Lung (tissue), 12 donors: ENCODE data around the gene SLC10A7. TPM values are rescaled to one million over a fixed set of nuclear protein-coding genes. Genes with fewer than 3 reads are reported as not detected.
A peak's percentile ranks its signal among the peaks of the same experiment; 100 is the strongest.

ENCODE experiments used
- ATAC-seq: fragments of 200-7000 bp; cut with Tn5 transposase; one replicate; pipeline ENCODE4 v1.9.1; 2020; ENCODE audit warnings: moderate number of reproducible peaks; ENCODE audit not compliant: insufficient read depth, low FRiP score
- DNase-seq, 3 donors: peaks; one replicate each; pipeline ENCODE4 v3.0.0-alpha.2; 2013 to 2017
- H3K27ac ChIP-seq, 2 donors: one replicate each; pipeline ENCODE4 v1.5.1; 2013; ENCODE audit warnings: mild to moderate bottlenecking in 2 of 2, moderate library complexity in 2 of 2, control low read depth in 1 of 2, inconsistent platforms in 1 of 2, low read depth in 1 of 2, low read length in 1 of 2
- H3K27me3 ChIP-seq, 3 donors: one replicate each; pipeline ENCODE4 v1.5.1; 2013; ENCODE audit warnings: low read length in 2 of 3; ENCODE audit not compliant: control insufficient read depth in 3 of 3, insufficient read depth in 3 of 3
- H3K36me3 ChIP-seq, 4 donors: one replicate each; pipeline ENCODE4 v1.5.1; 2013; ENCODE audit warnings: low read length in 4 of 4, mild to moderate bottlenecking in 1 of 4, moderate library complexity in 1 of 4; ENCODE audit not compliant: control insufficient read depth in 4 of 4, insufficient read depth in 4 of 4
- H3K4me1 ChIP-seq, 5 donors: one replicate each; pipeline ENCODE4 v1.5.1; 2013; ENCODE audit warnings: low read length in 5 of 5, mild to moderate bottlenecking in 2 of 5, moderate library complexity in 1 of 5; ENCODE audit not compliant: control insufficient read depth in 5 of 5, insufficient read depth in 5 of 5
- H3K4me3 ChIP-seq: one replicate; pipeline ENCODE4 v1.5.1; 2013; ENCODE audit warnings: mild to moderate bottlenecking, control low read depth, moderate library complexity
- H3K9ac ChIP-seq, 2 donors: one replicate each; pipeline ENCODE4 v1.5.1; 2013; ENCODE audit warnings: low read length in 2 of 2, control low read depth in 1 of 2; ENCODE audit not compliant: insufficient read depth in 1 of 2
- H3K9me3 ChIP-seq, 4 donors: one replicate each; pipeline ENCODE4 v1.5.1; 2013; ENCODE audit warnings: low read length in 3 of 4, mild to moderate bottlenecking in 1 of 4, moderate library complexity in 1 of 4; ENCODE audit not compliant: control insufficient read depth in 4 of 4, insufficient read depth in 3 of 4
- whole genome bisulfite sequencing, 2 donors: extraction: QIAGEN DNeasy Blood & Tissue Kit; methylation state at CpG; one replicate each; pipeline ENCODE4 v1.1.7; 2013; 5-methylcytosine and 5-hydroxymethylcytosine counted together
- polyA plus RNA-seq, 2 donors: library from polyadenylated mRNA; stranded (reverse); fragments of 200-250 nt; gene quantifications; one replicate each; pipeline ENCODE4 v1.2.1, GENCODE V29; 2013
- total RNA-seq, 2 donors: library from RNA; depleted of rRNA in 1 of 2; stranded (reverse); fragments of >200 nt in 1 of 2; gene quantifications; one replicate each; pipeline ENCODE4 v1.2.1, GENCODE V29; 2014 to 2021
- TF ChIP-seq, protein P1 (sequence below): IDR thresholded peaks from 2 replicates; pipeline ENCODE4 v1.5.1; 2012; ENCODE audit warnings: mild to moderate bottlenecking; ENCODE audit errors: control extremely low read depth, extremely low read depth
- donor health status: control.
- donor health status: control.
- donor health status: Bipolar disorder and iron deficiency.
- donor health status: healthy.
- donor health status: DM: yes; HTN: yes; CAD: no.

Gene SLC10A7
- total and polyA plus RNA-seq, 4 donors, result 3.2 to 33.4 (median 13.3) TPM

DNA sequence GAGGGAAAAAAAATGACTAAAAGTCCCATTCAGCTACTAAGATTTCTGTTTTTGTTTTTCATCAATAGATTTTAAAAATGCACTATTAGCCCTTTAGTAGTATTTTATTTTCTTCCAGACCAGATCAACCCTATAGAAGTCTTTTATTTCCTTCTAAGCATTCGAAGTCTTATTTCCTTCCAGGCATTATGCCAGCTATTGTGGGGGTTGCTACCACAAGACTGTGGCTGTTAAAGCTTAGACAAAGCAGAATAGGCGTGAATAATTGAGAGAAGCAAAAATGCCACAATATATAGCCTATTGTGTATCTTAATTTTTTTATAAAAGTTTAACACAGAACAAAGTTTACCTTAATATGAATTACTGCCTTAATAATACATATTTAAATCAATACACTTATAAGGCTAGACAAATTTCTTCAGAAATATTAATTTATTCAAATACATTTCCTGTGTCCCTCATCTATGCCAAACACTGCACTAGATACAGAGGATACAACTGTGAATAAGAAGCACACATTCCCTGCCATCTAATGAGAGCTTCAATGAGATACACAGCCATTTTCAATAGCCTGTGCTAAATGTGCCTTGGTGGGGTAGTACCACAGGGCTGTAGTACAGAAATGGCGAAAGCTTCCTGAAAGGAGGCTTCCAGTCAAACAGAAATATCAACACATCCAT is 33.1 kb downstream of the SLC10A7 start:
- ATAC-seq (no peak), DNase-seq (peak in 2 of 3 donors; percentile 53 to 79)
- Histone ChIP-seq H3K4me3 (no peak overlapping the region), H3K9me3 (peaks cover 0 to 4% (median 3%) of the 10 kb centered on the region in 4 donors), H3K9ac (no peak overlapping the region), H3K27ac (no peak overlapping the region), H3K36me3 (peaks cover 1 to 7% (median 3%) of the 10 kb centered on the region in 4 donors), H3K27me3 (no peaks in the 10 kb centered on the region), H3K4me1 (peaks cover 0 to 6% (median 0%) of the 10 kb centered on the region in 5 donors)
- TF ChIP-seq, protein P1, sequence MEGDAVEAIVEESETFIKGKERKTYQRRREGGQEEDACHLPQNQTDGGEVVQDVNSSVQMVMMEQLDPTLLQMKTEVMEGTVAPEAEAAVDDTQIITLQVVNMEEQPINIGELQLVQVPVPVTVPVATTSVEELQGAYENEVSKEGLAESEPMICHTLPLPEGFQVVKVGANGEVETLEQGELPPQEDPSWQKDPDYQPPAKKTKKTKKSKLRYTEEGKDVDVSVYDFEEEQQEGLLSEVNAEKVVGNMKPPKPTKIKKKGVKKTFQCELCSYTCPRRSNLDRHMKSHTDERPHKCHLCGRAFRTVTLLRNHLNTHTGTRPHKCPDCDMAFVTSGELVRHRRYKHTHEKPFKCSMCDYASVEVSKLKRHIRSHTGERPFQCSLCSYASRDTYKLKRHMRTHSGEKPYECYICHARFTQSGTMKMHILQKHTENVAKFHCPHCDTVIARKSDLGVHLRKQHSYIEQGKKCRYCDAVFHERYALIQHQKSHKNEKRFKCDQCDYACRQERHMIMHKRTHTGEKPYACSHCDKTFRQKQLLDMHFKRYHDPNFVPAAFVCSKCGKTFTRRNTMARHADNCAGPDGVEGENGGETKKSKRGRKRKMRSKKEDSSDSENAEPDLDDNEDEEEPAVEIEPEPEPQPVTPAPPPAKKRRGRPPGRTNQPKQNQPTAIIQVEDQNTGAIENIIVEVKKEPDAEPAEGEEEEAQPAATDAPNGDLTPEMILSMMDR, result no peak
- 48 to 61% methylated on average over 3 of the region's 3 CpGs for WGBS, 2 donors

DNA sequence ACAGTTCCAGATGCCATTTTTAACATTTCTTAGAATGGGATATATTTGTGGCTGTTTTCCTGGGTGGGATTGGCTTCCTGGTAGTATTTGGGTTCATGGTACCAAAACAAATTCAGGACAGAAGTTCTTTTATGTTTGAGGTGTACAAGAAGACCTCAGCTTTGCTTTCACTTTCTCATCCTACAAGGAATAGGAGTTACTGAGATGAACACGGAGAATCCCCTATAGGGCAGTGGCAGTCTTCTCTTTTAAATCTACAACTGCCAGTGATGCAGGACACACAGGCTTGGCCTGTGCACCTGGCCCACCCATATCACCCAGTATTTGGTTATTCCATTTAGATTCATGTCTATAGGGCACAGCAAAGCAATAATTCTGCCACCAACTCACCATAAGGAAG is 35.2 kb downstream of the SLC10A7 start:
- ATAC-seq (no peak), DNase-seq (no peak)
- Histone ChIP-seq H3K4me1 (peaks cover 0 to 6% (median 0%) of the 10 kb centered on the region in 5 donors), H3K4me3 (no peak overlapping the region), H3K36me3 (peaks cover 1 to 7% (median 6%) of the 10 kb centered on the region in 4 donors), H3K27me3 (no peaks in the 10 kb centered on the region), H3K9ac (no peak overlapping the region), H3K9me3 (peaks cover 0 to 8% (median 6%) of the 10 kb centered on the region in 4 donors), H3K27ac (no peak overlapping the region)
- WGBS, 2 donors, result 91 to 96% methylated on average over 1 of the region's 1 CpG
- TF ChIP-seq, protein P1, result no peak

DNA sequence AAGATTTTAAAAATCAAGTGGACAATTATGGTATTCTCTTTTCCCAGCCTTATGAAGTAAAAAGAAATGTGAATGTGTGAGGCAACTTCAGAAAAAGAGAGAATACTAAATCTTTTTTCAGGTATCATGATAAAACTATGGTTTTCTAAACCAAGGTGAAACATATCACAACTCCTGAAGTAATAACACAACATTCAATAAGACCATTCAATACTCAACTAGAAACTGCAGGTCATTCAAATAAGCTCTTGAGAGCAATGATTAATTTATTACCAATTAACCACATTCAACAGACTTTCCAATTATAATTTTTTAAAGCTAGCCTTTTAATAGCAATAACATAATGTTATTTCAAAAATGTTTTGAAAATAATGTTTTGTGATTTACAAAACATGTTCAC is 35.8 kb downstream of the SLC10A7 start:
- Histone ChIP-seq H3K4me1 (peaks cover 0 to 6% (median 0%) of the 10 kb centered on the region in 5 donors), H3K36me3 (peaks cover 1 to 7% (median 6%) of the 10 kb centered on the region in 4 donors), H3K9me3 (peaks cover 0 to 8% (median 7%) of the 10 kb centered on the region in 4 donors), H3K4me3 (no peak overlapping the region), H3K27ac (no peak overlapping the region), H3K27me3 (no peaks in the 10 kb centered on the region), H3K9ac (no peak overlapping the region)
- ATAC-seq, result no peak
- TF ChIP-seq, protein P1, result no peak
- no peak for DNase-seq

DNA sequence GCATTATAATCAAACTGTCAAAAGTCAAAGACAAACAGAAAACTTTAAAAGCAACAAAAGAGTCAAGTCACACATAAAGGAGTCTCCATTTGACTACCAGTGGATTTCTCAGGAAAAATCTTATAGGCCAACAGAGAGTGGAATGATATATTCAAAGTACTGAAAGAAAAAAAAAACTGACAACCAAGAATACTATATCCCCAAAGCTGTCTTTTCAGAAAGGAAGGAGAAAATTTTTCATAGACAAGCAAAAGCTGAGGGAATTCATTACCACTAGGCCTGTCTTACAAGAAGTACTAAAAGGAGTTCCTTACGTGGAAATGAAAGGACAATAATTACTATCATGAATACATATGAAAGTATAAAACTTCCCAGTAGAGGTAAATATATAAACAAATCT is 39.0 kb downstream of the SLC10A7 start:
- TF ChIP-seq, protein P1, result no peak
- no peak overlapping the region for H3K27ac ChIP-seq
- no peak overlapping the region for H3K4me3 ChIP-seq
- H3K36me3 ChIP-seq, result peaks cover 0 to 7% (median 6%) of the 10 kb centered on the region in 4 donors
- H3K9ac ChIP-seq, result no peak overlapping the region
- H3K9me3 ChIP-seq, result peaks cover 0 to 8% (median 7%) of the 10 kb centered on the region in 4 donors
- peaks cover 0 to 5% (median 0%) of the 10 kb centered on the region in 5 donors for H3K4me1 ChIP-seq
- no peaks in the 10 kb centered on the region for H3K27me3 ChIP-seq
- ATAC-seq, result no peak
- no peak for DNase-seq
- 98 to 100% methylated on average over 1 of the region's 1 CpG for WGBS, 2 donors
